Motor neuron (in vitro differentiated cells): Measurements from ENCODE around the gene COLEC11. TPM values are rescaled to one million over a fixed set of nuclear protein-coding genes. Genes with fewer than 3 reads are reported as not detected.
A peak's percentile ranks its signal among the peaks of the same experiment; 100 is the strongest.
"Not testable (repeated sequence)": the region's sequence is repeated elsewhere in the genome, so short reads cannot be mapped to it uniquely, and the experiment has no call there.

ENCODE experiments used
- ATAC-seq, 8 experiments: fragments of 200-7000 bp; cut with Tn5 transposase; replicated peaks in 6 of 8; 2 replicates each; pipeline ENCODE4 v1.8.0; 2021; ENCODE audit warnings: mild to moderate bottlenecking in 8 of 8, moderate library complexity in 8 of 8
- H3K27ac ChIP-seq, 2 donors: fragments of 250-450 bp; sonication (Bioruptor Pico); 2 replicates each; pipeline ENCODE4 v1.9.0; 2021; ENCODE audit warnings: antibody characterized with exemption in 2 of 2, mild to moderate bottlenecking in 2 of 2, moderate library complexity in 1 of 2
- H3K4me1 ChIP-seq, 2 donors: fragments of 250-450 bp; sonication (Bioruptor Pico); replicated peaks in 1 of 2; 2 replicates each; pipeline ENCODE4 v1.6.1; 2021; ENCODE audit warnings: antibody characterized with exemption in 2 of 2, mild to moderate bottlenecking in 2 of 2, moderate library complexity in 1 of 2
- H3K4me3 ChIP-seq, 5 donors: fragments of 250-450 bp; sonication (Bioruptor Pico); 2 replicates each; pipeline ENCODE4 v1.9.0; 2021; ENCODE audit warnings: antibody characterized with exemption in 5 of 5, mild to moderate bottlenecking in 5 of 5, moderate library complexity in 4 of 5
- WGBS, 10 experiments: fragments of 450-650 bp; shearing (Covaris generic); methylation state at CpG; one replicate each; pipeline ENCODE4 v1.0.0; 2022; 5-methylcytosine and 5-hydroxymethylcytosine counted together
- in situ Hi-C, 9 experiments: fragments of 400-800 bp; cut with MboI; loops; one replicate each; pipeline ENCODE4 v1.15.0; 2021; ENCODE audit warnings: low sequenced_read_pairs in 9 of 9, low pct_unique_long_range_greater_than_20kb in 2 of 9; ENCODE audit not compliant: unreplicated experiment in 9 of 9
- total RNA-seq, 8 experiments: library from RNA; unstranded; fragments of 300-600 nt; gene quantifications; 2 replicates each; pipeline versions ENCODE4 v1.2.3 to v1.2.4, GENCODE V29; 2022

Gene COLEC11
- total RNA-seq, 8 experiments from 2014 or later: 0.14 to 0.33 (median 0.21) TPM; not detected in 3

DNA sequence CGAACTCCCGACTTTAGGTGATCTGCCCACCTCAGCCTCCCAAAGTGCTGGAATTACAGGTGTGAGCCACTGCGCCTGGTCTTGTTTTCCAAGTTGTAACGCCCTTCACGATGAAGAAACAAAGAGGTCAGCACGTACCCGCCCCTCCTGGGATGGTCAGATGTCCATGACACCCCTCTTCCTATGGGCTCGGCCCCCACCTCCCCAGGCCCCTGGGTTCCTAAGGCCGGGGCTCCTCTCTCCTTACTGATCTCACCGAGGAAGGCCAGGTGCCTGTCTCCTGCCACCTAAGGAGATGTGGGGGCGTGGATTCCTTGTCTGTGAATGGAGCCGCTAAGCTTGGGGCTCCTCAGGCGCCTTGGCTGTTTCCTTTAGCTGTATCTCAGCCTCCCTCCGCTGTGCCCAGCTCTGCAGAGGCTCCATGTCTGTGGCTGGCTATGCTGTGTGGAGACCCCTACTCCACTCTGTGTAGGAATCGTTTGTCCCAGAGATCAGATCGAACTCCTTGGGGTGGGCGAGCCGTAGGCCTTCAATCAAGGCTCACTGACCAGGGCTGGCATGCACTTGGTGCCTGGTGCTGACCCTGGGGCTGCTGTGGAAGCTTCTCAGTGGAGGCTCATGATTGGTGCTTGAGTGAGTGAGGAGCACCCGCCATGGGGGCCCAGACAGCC lies 8.8 kb downstream of the COLEC11 start:
- in situ Hi-C loops: no loop called here
- Histone ChIP-seq H3K4me3 (no peak overlapping the region), H3K27ac (no peak overlapping the region), H3K4me1 (peaks cover 8 to 20% of the 10 kb centered on the region in 2 donors)
- no peak for ATAC-seq
- 87 to 100% (median 97%) methylated on average over 1 to 10 of the region's 19 CpGs; no CpG with 5 or more reads in 6 of the 10 experiments for WGBS, 10 experiments

DNA sequence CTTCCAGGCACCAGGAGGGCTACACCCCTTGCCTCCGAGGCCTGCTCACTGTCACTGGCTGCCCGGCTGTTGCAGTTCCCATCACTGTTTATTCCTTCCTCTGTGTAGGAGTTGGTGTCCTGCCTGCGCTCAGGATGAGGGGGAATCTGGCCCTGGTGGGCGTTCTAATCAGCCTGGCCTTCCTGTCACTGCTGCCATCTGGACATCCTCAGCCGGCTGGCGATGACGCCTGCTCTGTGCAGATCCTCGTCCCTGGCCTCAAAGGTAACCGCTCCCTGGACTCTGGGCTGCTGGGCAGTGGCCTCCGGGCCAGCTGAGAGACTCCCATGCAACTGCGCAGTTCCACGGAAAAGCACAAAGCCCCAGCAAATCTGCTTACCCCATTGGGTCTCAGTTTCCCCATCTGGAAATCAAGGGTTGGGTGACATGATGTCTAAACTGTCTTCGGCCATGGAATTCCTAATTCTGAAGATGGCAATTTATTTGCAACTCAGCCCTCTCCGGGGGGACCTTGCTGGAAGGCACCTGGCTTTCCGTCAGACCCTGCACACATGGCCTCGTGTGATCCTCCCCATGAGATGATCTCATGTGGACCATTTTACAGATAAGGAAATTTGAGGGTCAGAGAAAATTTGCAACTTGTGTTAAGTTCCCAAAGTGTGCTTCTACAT lies 9.4 kb downstream of the COLEC11 start:
- no peak for ATAC-seq
- H3K27ac ChIP-seq: peak overlapping the region in 1 of 2 donors; percentile 70
- peaks cover 8 to 20% of the 10 kb centered on the region in 2 donors for H3K4me1 ChIP-seq
- in situ Hi-C loops: no loop called here
- no peak overlapping the region for H3K4me3 ChIP-seq
- 50 to 100% (median 89%) methylated on average over 1 to 12 of the region's 16 CpGs; no CpG with 5 or more reads in 3 of the 10 experiments for WGBS, 10 experiments

DNA sequence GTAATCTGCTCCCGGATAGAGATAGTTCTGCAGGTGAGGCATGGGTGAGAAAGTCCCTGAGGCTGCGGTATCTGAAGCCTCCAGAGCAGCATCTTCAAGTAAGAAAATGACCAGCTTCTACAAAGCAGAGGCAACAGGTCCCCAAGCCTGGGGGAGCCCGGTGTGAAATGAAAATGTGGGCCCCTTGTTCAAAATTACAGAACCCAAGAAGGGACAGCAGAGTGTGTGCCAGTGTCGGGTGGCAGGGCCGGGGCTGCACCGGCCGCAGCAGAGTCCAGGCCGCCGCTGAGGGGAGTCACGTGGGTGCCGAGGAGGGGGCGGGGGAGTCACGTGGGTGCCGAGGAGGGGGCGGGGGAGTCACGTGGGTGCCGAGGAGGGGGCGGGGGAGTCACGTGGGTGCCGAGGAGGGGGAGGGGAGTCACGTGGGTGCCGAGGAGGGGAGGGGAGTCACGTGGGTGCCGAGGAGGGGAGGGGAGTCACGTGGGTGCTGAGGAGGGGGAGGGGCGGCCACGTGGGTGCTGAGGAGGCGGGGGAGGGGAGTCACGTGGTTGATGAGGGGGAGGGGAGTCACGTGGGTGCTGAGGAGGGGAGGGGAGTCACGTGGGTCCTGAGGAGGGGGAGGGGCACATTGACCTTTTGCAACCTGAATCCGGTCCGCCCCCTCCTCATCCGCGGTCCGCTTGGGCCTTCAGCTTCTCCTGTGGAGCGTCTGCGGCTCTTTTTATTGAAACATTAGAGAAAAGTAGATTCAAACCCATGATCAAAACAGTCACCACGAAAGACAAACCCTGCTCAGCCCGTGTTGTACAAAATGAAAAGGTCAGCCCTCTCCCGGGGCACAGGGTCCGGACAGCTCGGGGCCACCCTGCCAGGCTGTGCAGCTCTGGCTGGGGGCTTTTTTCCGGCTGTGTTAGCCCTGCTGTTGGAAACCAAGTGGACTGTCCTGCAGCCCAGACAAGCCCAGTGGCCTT lies 10.4 kb downstream of the COLEC11 start:
- H3K4me1 ChIP-seq: peaks cover 8 to 20% of the 10 kb centered on the region in 2 donors
- 43 to 100% (median 75%) methylated on average over 1 to 8 of the region's 44 CpGs; no CpG with 5 or more reads in 2 of the 10 experiments for WGBS, 10 experiments
- ATAC-seq: peak in 6 of 8 experiments; percentile 31 to 84 (median 78)
- peak overlapping the region in 1 of 2 donors; percentile 70 for H3K27ac ChIP-seq
- in situ Hi-C loops: no loop called here
- peak overlapping the region in 1 of 5 donors; percentile 23 for H3K4me3 ChIP-seq

DNA sequence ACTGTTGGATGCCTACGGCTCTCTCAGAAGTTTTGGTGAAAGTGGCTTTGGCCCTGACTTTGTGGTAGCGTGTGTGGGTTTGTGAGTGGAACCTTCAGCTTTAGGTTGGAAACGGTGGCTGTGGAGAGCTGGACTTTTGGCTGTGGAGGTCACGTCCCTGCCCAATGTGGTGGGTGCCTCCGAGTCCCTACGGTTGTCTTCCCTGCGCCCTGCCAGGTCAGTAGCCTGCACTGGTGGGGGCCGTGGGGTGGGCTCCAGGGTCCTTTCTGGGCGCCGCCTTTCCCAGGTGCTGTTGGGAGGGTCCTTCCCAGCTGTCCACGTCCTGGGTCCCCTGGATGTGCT lies 11.1 kb downstream of the COLEC11 start:
- Histone ChIP-seq H3K4me1 (peaks cover 11 to 28% of the 10 kb centered on the region in 2 donors), H3K4me3 (no peak overlapping the region), H3K27ac (peak overlapping the region in 1 of 2 donors; percentile 67)
- ATAC-seq: peak in 3 of 8 experiments; percentile 2 to 9 (median 2)
- 73 to 100% (median 83%) methylated on average over 1 to 6 of the region's 11 CpGs; no CpG with 5 or more reads in 4 of the 10 experiments for WGBS, 10 experiments
- in situ Hi-C loops: no loop called here

DNA sequence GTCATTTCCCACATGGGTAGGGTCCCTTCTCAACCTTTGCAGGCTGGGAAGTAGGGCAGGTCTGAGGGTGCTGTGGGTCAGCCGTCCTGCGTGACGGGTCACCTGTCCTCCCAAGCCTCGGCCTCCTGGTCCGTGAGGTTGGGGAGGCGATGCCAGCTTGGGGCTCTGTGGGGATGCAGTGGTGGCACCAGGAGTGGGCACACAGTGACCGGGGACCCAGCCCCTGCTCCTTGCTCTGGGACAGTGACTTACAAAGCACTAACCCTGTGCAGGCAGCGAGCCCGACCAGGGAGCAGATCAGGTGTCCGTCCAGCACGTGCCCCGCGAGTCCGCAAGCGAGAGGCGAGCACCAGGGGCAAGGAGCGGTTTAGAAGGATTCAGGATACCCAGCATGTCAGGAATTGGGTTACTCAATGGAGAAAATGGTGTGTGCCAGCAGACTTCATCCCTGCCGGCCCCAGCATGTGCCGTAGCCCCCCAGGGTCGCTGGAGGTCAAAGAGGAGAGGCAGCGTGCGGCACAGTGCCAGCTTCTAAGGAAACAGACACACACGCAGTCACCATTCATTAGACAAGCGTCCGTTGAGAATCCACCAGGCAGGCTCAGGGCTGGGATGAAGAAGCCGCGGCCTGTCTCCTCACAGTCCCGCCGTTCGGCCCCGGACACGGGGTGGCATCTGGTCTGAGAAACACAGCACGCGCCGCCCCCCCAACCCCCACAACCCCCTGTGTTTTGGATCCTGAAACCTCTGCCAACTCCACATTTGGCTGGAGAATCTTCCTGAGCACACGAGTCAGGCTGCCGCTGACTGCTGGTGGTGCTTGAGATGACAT lies 11.7 kb downstream of the COLEC11 start:
- ATAC-seq: no peak
- Histone ChIP-seq H3K4me1 (peaks cover 17 to 34% of the 10 kb centered on the region in 2 donors), H3K27ac (peak overlapping the region in 1 of 2 donors; percentile 67), H3K4me3 (no peak overlapping the region)
- in situ Hi-C loops: no loop called here
- 60 to 88% (median 83%) methylated on average over 1 to 5 of the region's 37 CpGs; no CpG with 5 or more reads in 7 of the 10 experiments for WGBS, 10 experiments

DNA sequence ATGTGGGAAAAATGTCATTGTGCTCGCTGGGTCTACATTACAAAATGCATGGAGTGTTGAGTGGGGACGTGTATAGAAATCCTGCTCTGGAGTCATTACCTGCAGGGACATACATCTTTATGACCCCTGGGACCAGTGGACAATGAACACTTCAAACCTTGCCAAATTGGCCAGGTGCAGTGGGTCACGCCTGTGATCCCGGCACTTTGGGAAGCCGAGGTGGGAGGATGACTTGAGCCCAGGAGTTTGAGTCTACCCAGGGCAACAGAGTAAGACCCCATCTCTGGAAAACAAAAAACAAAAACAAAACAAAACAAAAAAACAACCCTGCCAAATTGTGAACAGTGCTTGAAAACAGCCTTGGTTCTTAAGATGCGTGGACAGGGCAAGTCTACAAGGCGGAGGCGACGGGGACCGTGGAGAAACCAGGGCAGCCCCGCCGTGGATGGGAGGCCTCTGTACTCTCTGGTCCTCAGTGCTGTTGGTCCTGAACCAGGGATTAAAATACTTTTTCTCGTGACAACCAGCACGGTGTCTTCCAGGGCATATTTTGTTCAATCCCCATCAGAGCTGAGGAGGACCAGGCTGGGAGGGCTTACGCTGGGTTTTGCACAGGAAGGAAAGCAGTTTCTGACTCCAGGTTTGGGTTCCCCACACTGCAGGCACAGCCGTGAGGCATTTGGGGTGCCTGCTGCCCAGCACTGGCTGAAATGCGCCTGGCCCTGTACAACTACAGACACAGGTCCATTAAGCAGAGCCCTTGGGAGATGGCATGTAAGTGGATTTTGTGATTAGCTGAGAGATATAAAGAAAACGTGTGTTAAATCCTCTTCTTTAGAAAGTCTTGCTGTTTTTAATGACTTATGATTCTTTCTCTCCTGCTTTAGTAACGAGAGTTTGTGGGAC lies 13.7 kb downstream of the COLEC11 start:
- H3K4me3 ChIP-seq: no peak overlapping the region
- H3K27ac ChIP-seq: no peak overlapping the region
- no peak for ATAC-seq
- H3K4me1 ChIP-seq: peaks cover 18 to 35% of the 10 kb centered on the region in 2 donors
- in situ Hi-C loops: no loop called here
- WGBS, 10 experiments: 12 to 98% (median 75%) methylated on average over 2 to 11 of the region's 19 CpGs

DNA sequence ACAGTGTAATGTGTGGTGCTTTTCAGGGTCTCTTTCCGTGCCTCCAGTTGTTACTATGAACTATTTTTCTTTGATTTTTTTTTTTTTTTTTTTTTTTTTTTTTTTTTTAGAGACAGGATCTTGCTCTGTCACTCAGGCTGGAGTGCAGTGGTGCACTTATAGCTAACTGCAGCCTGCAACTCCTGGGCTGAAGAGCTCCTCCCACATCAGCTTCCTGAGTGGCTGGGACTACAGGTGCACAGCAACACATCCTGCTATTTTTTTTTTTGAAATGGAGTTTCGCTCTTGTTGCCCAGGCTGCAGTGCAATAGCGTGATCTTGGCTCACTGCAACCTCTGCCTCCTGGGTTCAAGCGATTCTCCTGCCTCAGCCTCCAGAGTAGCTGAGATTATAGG lies 14.4 kb downstream of the COLEC11 start:
- in situ Hi-C loops, H3K4me3 ChIP-seq, ATAC-seq, H3K27ac ChIP-seq: not testable (repeated sequence)
- peaks cover 18 to 35% of the 10 kb centered on the region in 2 donors for H3K4me1 ChIP-seq
- WGBS, 10 experiments: 0 to 100% (median 86%) methylated on average over 1 to 2 of the region's 4 CpGs; no CpG with 5 or more reads in 3 of the 10 experiments

DNA sequence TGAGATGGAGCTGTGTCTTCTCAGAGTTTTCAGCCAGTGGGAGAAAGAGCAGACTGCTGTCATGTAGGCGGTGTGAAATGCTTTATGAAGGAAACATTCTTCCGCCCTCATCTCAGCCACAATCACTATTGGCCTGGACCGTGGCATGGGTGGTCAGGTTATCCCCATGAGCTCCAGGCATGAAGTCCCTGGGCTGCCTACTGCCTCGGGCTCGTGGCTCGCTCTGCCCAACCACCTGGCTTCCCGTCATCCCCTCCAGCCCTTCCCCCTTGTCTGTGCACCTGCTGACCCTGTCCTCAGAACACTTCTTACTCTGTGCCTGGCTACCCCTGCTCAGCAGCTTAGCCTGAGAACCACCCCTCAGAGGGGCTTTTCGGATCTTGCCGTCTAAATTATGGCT lies 15.5 kb downstream of the COLEC11 start:
- 0 to 100% (median 83%) methylated on average over 1 to 9 of the region's 9 CpGs; no CpG with 5 or more reads in 2 of the 10 experiments for WGBS, 10 experiments
- no peak overlapping the region for H3K4me3 ChIP-seq
- peak overlapping the region in 1 of 2 donors; percentile 68 for H3K27ac ChIP-seq
- no peak for ATAC-seq
- in situ Hi-C loops: no loop called here
- peaks cover 18 to 29% of the 10 kb centered on the region in 2 donors for H3K4me1 ChIP-seq

DNA sequence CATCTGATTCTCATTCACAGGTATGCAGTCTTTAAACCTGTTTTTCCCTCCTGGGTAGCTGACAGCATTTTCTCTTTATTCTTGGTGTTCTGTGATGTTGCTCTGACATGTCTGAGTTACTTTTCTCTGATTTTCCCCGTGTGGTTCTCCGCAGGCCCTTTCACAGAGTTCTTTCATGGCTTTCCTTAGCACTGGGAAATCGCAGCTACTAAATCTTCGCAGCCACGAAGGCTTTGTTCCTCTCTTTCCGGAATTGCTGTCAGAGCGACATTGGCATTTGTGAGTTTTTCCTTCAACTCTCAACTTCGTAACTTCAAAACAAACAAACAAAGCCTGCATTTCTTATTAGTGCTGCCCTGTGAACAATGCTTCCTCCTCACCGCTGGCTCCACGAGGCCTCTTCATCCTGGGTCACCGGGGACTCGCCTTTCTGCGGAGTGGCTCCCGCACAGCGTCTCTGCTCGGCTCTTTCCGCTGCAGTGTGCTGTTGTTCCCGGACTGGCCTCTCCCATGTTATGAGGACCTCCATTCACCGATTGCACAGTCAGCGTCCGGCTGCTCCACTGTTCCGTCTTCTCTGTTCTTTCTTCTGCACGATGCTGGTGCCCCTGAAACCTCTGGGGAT lies 16.1 kb downstream of the COLEC11 start:
- in situ Hi-C loops: no loop called here
- Histone ChIP-seq H3K4me1 (peaks cover 15 to 24% of the 10 kb centered on the region in 2 donors), H3K27ac (peak overlapping the region; percentile 59 to 68), H3K4me3 (no peak overlapping the region)
- 0 to 82% (median 57%) methylated on average over 1 to 19 of the region's 23 CpGs for WGBS, 10 experiments
- ATAC-seq: peak in 5 of 8 experiments; percentile 79 to 88 (median 85)

DNA sequence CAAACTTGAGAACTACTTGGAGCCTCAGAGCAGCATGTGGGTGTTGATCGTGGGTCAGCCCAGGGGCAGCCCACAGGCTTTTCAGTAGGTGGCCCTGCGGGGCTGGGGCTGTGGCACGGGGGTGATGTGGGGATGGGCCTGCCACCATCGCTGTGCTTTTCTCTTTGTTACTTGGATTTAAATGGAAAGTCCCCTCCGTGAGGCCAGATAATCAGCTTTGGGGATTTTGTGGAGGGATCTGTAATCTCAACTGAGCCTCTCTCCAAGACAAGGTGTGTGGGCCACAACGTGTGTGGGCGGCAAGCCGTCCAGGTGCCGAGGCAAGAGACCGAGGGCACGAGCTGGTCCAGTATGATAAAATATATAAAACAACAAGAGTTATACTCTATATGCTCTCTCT lies 16.7 kb downstream of the COLEC11 start:
- Histone ChIP-seq H3K4me3 (no peak overlapping the region), H3K4me1 (peaks cover 10 to 18% of the 10 kb centered on the region in 2 donors), H3K27ac (peak overlapping the region; percentile 59 to 68)
- in situ Hi-C loops: no loop called here
- ATAC-seq: peak in 4 of 8 experiments; percentile 41 to 67 (median 55)
- 36 to 88% (median 75%) methylated on average over 1 to 6 of the region's 11 CpGs; no CpG with 5 or more reads in 4 of the 10 experiments for whole genome bisulfite sequencing, 10 experiments
